IMR-90 (cell line): ENCODE results near the gene ARHGEF9. TPM values are rescaled to one million over a fixed set of nuclear protein-coding genes. Genes with fewer than 3 reads are reported as not detected.

ENCODE experiments used
- ATAC-seq: fragments of 200-7000 bp; cut with Tn5 transposase; 2 replicates; pipeline ENCODE4 v1.9.1; 2020; ENCODE audit warnings: low read depth, mild to moderate bottlenecking, moderate library complexity
- BruUV-seq: library from RNA; stranded (reverse); fragments of 400-500 nt; replicated peaks from 2 replicates; lab custom pipeline; 2021; lab: Mats Ljungman, UMichigan
- CTCF ChIA-PET: fragments of 300-600 bp; formaldehyde crosslinking; extraction: SDS; loops from one replicate; lab custom pipeline; 2021; ENCODE audit warnings: antibody characterized with exemption; lab: Yijun Ruan, JAX
- POLR2A ChIA-PET: fragments of 300-600 bp; sonication (Branson Sonifier 250); formaldehyde crosslinking; loops from one replicate; lab custom pipeline; 2022; ENCODE audit warnings: antibody characterized with exemption; ENCODE audit not compliant: unreplicated experiment; lab: Charles Lee
- DNase-seq: peaks from one replicate; pipeline ENCODE4 v3.0.0; 2013
- H2AFZ ChIP-seq: replicated peaks from 2 replicates; pipeline ENCODE3; 2013; ENCODE audit warnings: low read length, mild to moderate bottlenecking; ENCODE audit not compliant: poor library complexity
- H2AK5ac ChIP-seq: 2 replicates; pipeline ENCODE4 v1.6.1; 2013; ENCODE audit warnings: low read depth, low read length, inconsistent platforms
- H2AK9ac ChIP-seq: replicated peaks from 2 replicates; pipeline ENCODE3; 2013; ENCODE audit warnings: mild to moderate bottlenecking, low read depth, low read length, moderate library complexity; ENCODE audit not compliant: poor library complexity
- H2BK120ac ChIP-seq: 2 replicates; pipeline ENCODE4 v1.6.1; 2013; ENCODE audit warnings: low read depth, low read length, inconsistent platforms
- H2BK15ac ChIP-seq: 3 replicates; pipeline ENCODE4 v1.6.1; 2013; ENCODE audit warnings: low read depth, low read length, inconsistent platforms
- H2BK20ac ChIP-seq: 2 replicates; pipeline ENCODE4 v1.6.1; 2013; ENCODE audit warnings: low read depth, mild to moderate bottlenecking, inconsistent platforms, low read length, moderate library complexity
- H2BK5ac ChIP-seq: 2 replicates; pipeline ENCODE4 v1.6.1; 2013; ENCODE audit warnings: mild to moderate bottlenecking, low read depth, low read length, inconsistent platforms; ENCODE audit not compliant: poor library complexity, severe bottlenecking
- H3K14ac ChIP-seq: replicated peaks from 2 replicates; pipeline ENCODE4 v1.6.1; 2013; ENCODE audit warnings: low read depth, low read length, inconsistent platforms
- H3K18ac ChIP-seq: 2 replicates; pipeline ENCODE4 v1.6.1; 2013; ENCODE audit warnings: low read depth, low read length, control low read depth
- H3K23ac ChIP-seq: 2 replicates; pipeline ENCODE4 v1.6.1; 2013; ENCODE audit warnings: low read depth, low read length, inconsistent platforms
- H3K27ac ChIP-seq: 2 replicates; pipeline ENCODE4 v1.5.1; 2013; ENCODE audit warnings: mild to moderate bottlenecking, control low read depth, low read length; ENCODE audit not compliant: insufficient read depth
- H3K27me3 ChIP-seq: 2 replicates; pipeline ENCODE4 v1.6.1; 2013; ENCODE audit warnings: low read length; ENCODE audit not compliant: control insufficient read depth, insufficient read depth
- H3K36me3 ChIP-seq: 2 replicates; pipeline ENCODE4 v1.6.1; 2013; ENCODE audit warnings: low read length, mixed read lengths; ENCODE audit not compliant: control insufficient read depth, insufficient read depth
- H3K4ac ChIP-seq: 2 replicates; pipeline ENCODE4 v1.6.1; 2013; ENCODE audit warnings: low read depth, low read length, inconsistent platforms
- H3K4me1 ChIP-seq: 2 replicates; pipeline ENCODE4 v1.6.1; 2013; ENCODE audit warnings: low read length, mixed read lengths; ENCODE audit not compliant: control insufficient read depth, insufficient read depth
- H3K4me2 ChIP-seq: 2 replicates; pipeline ENCODE4 v1.6.1; 2013; ENCODE audit warnings: low read depth, mild to moderate bottlenecking, control low read depth, low read length, moderate library complexity
- H3K4me3 ChIP-seq: 2 replicates; pipeline ENCODE4 v1.5.1; 2013; ENCODE audit warnings: low read depth, mild to moderate bottlenecking, control low read depth, low read length, moderate library complexity; ENCODE audit not compliant: insufficient read depth
- H3K56ac ChIP-seq: 2 replicates; pipeline ENCODE4 v1.6.1; 2013; ENCODE audit warnings: low read length, inconsistent platforms; ENCODE audit not compliant: insufficient read depth; ENCODE audit errors: extremely low read depth
- H3K79me1 ChIP-seq, 2 experiments: 2 replicates each; pipeline ENCODE4 v1.6.1; 2013; ENCODE audit warnings: low read length in 2 of 2, inconsistent platforms in 1 of 2, low read depth in 1 of 2
- H3K9ac ChIP-seq: 2 replicates; pipeline ENCODE4 v1.6.1; 2013; ENCODE audit warnings: low read depth, low read length, control low read depth
- H3K9me1 ChIP-seq: 2 replicates; pipeline ENCODE4 v1.6.1; 2013; ENCODE audit warnings: low read length, inconsistent platforms; ENCODE audit not compliant: insufficient read depth
- H3K9me3 ChIP-seq: 2 replicates; pipeline ENCODE4 v1.6.1; 2013; ENCODE audit warnings: low read length; ENCODE audit not compliant: control insufficient read depth, insufficient read depth
- H4K20me1 ChIP-seq: 2 replicates; pipeline ENCODE4 v1.6.1; 2013; ENCODE audit warnings: low read length, inconsistent platforms; ENCODE audit not compliant: insufficient read depth
- H4K5ac ChIP-seq: 2 replicates; pipeline ENCODE4 v1.6.1; 2013; ENCODE audit warnings: mild to moderate bottlenecking, low read depth, low read length, control low read depth
- H4K8ac ChIP-seq, 2 experiments: 2 replicates each; pipeline ENCODE4 v1.6.1; 2013; ENCODE audit warnings: low read depth in 2 of 2, low read length in 2 of 2, control low read depth in 1 of 2, inconsistent platforms in 1 of 2
- H4K91ac ChIP-seq: 2 replicates; pipeline ENCODE4 v1.6.1; 2013; ENCODE audit warnings: low read depth, low read length, inconsistent platforms; ENCODE audit not compliant: insufficient read depth
- BHLHE40 ChIP-seq: fragments of 150-350 bp; IDR thresholded peaks from 2 replicates; pipeline ENCODE4 v1.6.1; 2016; ENCODE audit warnings: mild to moderate bottlenecking, low read depth, low read length
- CEBPB ChIP-seq: IDR thresholded peaks from 2 replicates; pipeline ENCODE4 v1.6.1; 2012; ENCODE audit warnings: low read depth, low read length, improper control_type of control experiment
- CHD1 ChIP-seq: IDR thresholded peaks from 2 replicates; pipeline ENCODE4 v1.6.1; 2012; ENCODE audit warnings: low read depth, low read length, improper control_type of control experiment
- FOS ChIP-seq: fragments of 150-350 bp; IDR thresholded peaks from 2 replicates; pipeline ENCODE4 v1.6.1; 2016; ENCODE audit warnings: low read depth, low read length
- MAFK ChIP-seq: IDR thresholded peaks from 2 replicates; pipeline ENCODE4 v1.6.1; 2012; ENCODE audit warnings: low read depth, low read length, improper control_type of control experiment
- MAZ ChIP-seq: IDR thresholded peaks from 2 replicates; pipeline ENCODE4 v1.6.1; 2012; ENCODE audit warnings: low read depth, mild to moderate bottlenecking, low read length, improper control_type of control experiment, moderate library complexity, borderline replicate concordance
- MXI1 ChIP-seq: IDR thresholded peaks from 2 replicates; pipeline ENCODE4 v1.6.1; 2012; ENCODE audit warnings: low read depth, mild to moderate bottlenecking, low read length, moderate library complexity, borderline replicate concordance
- NFE2L2 ChIP-seq: fragments of 150-350 bp; IDR thresholded peaks from 2 replicates; pipeline ENCODE4 v1.6.1; 2016; ENCODE audit warnings: low read depth, mild to moderate bottlenecking, low read length
- POLR2A ChIP-seq: IDR thresholded peaks from 2 replicates; pipeline ENCODE4 v1.6.1; 2012; ENCODE audit warnings: mild to moderate bottlenecking, low read depth, low read length
- RAD21 ChIP-seq: IDR thresholded peaks from 2 replicates; pipeline ENCODE4 v1.6.1; 2012; ENCODE audit warnings: low read length, improper control_type of control experiment
- RCOR1 ChIP-seq: IDR thresholded peaks from 2 replicates; pipeline ENCODE4 v1.6.1; 2012; ENCODE audit warnings: mild to moderate bottlenecking, low read length, improper control_type of control experiment; ENCODE audit not compliant: insufficient replicate concordance
- RFX5 ChIP-seq: IDR thresholded peaks from 2 replicates; pipeline ENCODE4 v1.8.0; 2012; ENCODE audit warnings: low read depth, mild to moderate bottlenecking, low read length, moderate library complexity
- SMC3 ChIP-seq: fragments of 150-350 bp; IDR thresholded peaks from 2 replicates; pipeline ENCODE4 v1.6.1; 2016; ENCODE audit warnings: low read depth, mild to moderate bottlenecking, antibody characterized with exemption, low read length, moderate library complexity
- USF2 ChIP-seq: fragments of 150-350 bp; IDR thresholded peaks from 2 replicates; pipeline ENCODE4 v1.6.1; 2017; ENCODE audit warnings: mild to moderate bottlenecking, antibody characterized with exemption, low read length, low read depth
- WGBS, 2 experiments: methylation state at CpG; one replicate each; pipeline versions ENCODE4 v1.1.5 to v1.1.7; 2013; ENCODE audit warnings: missing lambda C conversion rate in 2 of 2; ENCODE audit not compliant: insufficient read length in 1 of 2; ENCODE audit errors: extremely low coverage in 2 of 2; 5-methylcytosine and 5-hydroxymethylcytosine counted together
- dilution Hi-C: fragments of 300-500 bp; cut with HindIII; formaldehyde crosslinking; loops from one replicate; pipeline ENCODE4 v1.14.3; 2018; ENCODE audit warnings: low sequenced_read_pairs; ENCODE audit not compliant: unreplicated experiment
- in situ Hi-C: fragments of 300-500 bp; cut with MboI; formaldehyde crosslinking; loops from 3 replicates; pipeline ENCODE4 v1.14.3; 2019; ENCODE audit warnings: low sequenced_read_pairs, inconsistent platforms, mixed read lengths
- intact Hi-C: fragments of 100-400 bp; cut with micrococcal nuclease; formaldehyde crosslinking; loops from 2 replicates; pipeline ENCODE4 v1.10.0; 2022
- polyA plus RNA-seq, 3 experiments: library from polyadenylated mRNA; depleted of rRNA; stranded (reverse); fragments of >200 nt; gene quantifications; 2 replicates each; pipeline ENCODE4 v1.2.3, GENCODE V29; 2012; ENCODE audit warnings: low replicate concordance in 1 of 3
- total RNA-seq: library from RNA; depleted of rRNA; stranded (reverse); fragments of >200 nt; gene quantifications from 2 replicates; pipeline ENCODE4 v1.2.3, GENCODE V29; 2012
- TF ChIP-seq, protein P1 (sequence below): fragments of 150-350 bp; IDR thresholded peaks from 2 replicates; pipeline ENCODE4 v1.6.1; 2016; ENCODE audit warnings: low read depth, mild to moderate bottlenecking, low read length, moderate library complexity, borderline replicate concordance
- TF ChIP-seq, protein P2 (sequence below): conservative IDR thresholded peaks from 2 replicates; pipeline ENCODE4 v1.5.1; 2012; ENCODE audit warnings: mild to moderate bottlenecking, low read depth, low read length, improper control_type of control experiment

The ARHGEF9 gene
- total and polyA plus RNA-seq, 2 of the 4 experiments (the other 2 are of a cell fraction), result 7.1 to 11.8 TPM

GRCh38 chrX:63764946-63765345 is 20.1 kb downstream of the ARHGEF9 start:
- no peaks in the 10 kb centered on the region for H3K79me1 ChIP-seq
- no peak overlapping the region for H3K27ac ChIP-seq
- H2BK5ac ChIP-seq, result no peak overlapping the region
- ATAC-seq, result no peak
- no peak overlapping the region for H3K9ac ChIP-seq
- H3K27me3 ChIP-seq, result no peaks in the 10 kb centered on the region; the same call in 1 of the 2 replicates
- no peak overlapping the region for H3K14ac ChIP-seq
- in situ Hi-C loops, result no loop called here
- dilution Hi-C loops, result no loop called here
- H4K5ac ChIP-seq, result no peak overlapping the region
- no peaks in the 10 kb centered on the region for H3K9me3 ChIP-seq
- no peaks in the 10 kb centered on the region for H3K9me1 ChIP-seq
- no peak overlapping the region for H2BK20ac ChIP-seq
- no peak overlapping the region for H3K56ac ChIP-seq
- H2AFZ ChIP-seq, result no peak overlapping the region
- no peak overlapping the region for H3K4ac ChIP-seq
- CTCF ChIA-PET, result no interaction called here
- H2BK15ac ChIP-seq, result no peak overlapping the region
- intact Hi-C loops, result no loop called here
- peak; percentile 34 for DNase-seq
- H4K20me1 ChIP-seq, result no peaks in the 10 kb centered on the region
- POLR2A ChIA-PET, result no interaction called here
- H3K36me3 ChIP-seq, result no peaks in the 10 kb centered on the region
- no TSS peak for BruUV-seq
- no peak overlapping the region for H3K23ac ChIP-seq
- no peak overlapping the region for H4K91ac ChIP-seq
- no peak overlapping the region for H3K4me2 ChIP-seq
- H2AK5ac ChIP-seq, result no peak overlapping the region
- TF ChIP-seq USF2, result no peak
- TF ChIP-seq NFE2L2, result no peak
- no peak for TF ChIP-seq MAFK
- no peak for TF ChIP-seq RFX5
- TF ChIP-seq CHD1, result no peak
- no peak for TF ChIP-seq BHLHE40
- no peak for TF ChIP-seq POLR2A
- TF ChIP-seq, protein P1, sequence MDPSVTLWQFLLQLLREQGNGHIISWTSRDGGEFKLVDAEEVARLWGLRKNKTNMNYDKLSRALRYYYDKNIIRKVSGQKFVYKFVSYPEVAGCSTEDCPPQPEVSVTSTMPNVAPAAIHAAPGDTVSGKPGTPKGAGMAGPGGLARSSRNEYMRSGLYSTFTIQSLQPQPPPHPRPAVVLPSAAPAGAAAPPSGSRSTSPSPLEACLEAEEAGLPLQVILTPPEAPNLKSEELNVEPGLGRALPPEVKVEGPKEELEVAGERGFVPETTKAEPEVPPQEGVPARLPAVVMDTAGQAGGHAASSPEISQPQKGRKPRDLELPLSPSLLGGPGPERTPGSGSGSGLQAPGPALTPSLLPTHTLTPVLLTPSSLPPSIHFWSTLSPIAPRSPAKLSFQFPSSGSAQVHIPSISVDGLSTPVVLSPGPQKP, result no peak
- TF ChIP-seq RAD21, result no peak
- no peak for TF ChIP-seq MAZ
- TF ChIP-seq SMC3, result no peak
- no peak for TF ChIP-seq CEBPB
- no peak for TF ChIP-seq MXI1
- no peak for TF ChIP-seq FOS
- TF ChIP-seq RCOR1, result no peak
- TF ChIP-seq, protein P2, sequence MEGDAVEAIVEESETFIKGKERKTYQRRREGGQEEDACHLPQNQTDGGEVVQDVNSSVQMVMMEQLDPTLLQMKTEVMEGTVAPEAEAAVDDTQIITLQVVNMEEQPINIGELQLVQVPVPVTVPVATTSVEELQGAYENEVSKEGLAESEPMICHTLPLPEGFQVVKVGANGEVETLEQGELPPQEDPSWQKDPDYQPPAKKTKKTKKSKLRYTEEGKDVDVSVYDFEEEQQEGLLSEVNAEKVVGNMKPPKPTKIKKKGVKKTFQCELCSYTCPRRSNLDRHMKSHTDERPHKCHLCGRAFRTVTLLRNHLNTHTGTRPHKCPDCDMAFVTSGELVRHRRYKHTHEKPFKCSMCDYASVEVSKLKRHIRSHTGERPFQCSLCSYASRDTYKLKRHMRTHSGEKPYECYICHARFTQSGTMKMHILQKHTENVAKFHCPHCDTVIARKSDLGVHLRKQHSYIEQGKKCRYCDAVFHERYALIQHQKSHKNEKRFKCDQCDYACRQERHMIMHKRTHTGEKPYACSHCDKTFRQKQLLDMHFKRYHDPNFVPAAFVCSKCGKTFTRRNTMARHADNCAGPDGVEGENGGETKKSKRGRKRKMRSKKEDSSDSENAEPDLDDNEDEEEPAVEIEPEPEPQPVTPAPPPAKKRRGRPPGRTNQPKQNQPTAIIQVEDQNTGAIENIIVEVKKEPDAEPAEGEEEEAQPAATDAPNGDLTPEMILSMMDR, result no peak
- no peak overlapping the region for H2BK120ac ChIP-seq
- no peak overlapping the region for H4K8ac ChIP-seq
- no peak overlapping the region for H3K18ac ChIP-seq
- no CpG with 5 or more reads among the region's 1 CpG for WGBS, 2 experiments
- H3K4me1 ChIP-seq, result no peaks in the 10 kb centered on the region
- H2AK9ac ChIP-seq, result no peak overlapping the region
- no peak overlapping the region for H3K4me3 ChIP-seq
